Measurements from ENCODE around the gene FLAD1. TPM values are rescaled to one million over a fixed set of nuclear protein-coding genes. Genes with fewer than 3 reads are reported as not detected.

Gene FLAD1
- total RNA-seq, 2 donors from 2014 or later, result 18.3 to 21.6 TPM

DNA sequence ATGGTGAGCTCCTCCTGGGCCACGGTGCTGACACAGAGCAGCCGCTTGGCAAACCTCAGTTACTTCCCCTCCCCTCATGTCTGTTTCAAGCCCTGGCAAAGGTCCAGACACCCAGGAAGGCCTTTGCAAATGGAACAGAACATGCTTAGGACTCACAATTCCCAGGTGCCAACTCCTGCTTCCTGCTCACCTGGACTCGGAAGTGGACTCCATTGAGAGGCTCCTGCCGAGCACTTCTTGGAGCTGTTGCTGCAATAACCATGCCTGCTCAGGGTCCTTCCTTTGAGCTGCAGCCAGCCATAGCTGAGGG lies 39.7 kb downstream of the FLAD1 start:
- no peak for DNase-seq (ENCODE audit: low spot score)
- intact Hi-C loops (cut with DNase I), result loop anchor here in 1 of 2 donors (2.0 kb wide), 1 partner anchor 20 kb away; no protein-coding TSS in a partner anchor

DNA sequence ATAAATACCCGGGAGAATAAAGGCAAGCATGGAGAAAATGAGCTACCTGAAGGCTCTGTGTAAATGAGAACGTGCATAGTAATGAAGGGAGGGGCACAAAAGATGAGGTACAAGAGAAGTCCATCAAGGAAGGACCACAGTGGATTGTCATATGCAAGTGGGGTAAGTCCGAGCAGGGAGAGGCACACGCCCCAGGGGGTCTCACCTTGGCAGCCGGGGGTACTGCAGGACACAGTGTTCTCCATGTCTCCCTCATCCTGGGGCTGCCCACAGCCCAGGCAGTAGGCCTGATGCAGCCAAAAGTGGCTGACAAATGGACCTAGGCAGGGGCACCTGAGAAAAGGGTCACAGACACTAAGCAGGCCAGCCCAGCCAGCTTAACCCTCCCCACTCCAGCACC lies 40.5 kb downstream of the FLAD1 start:
- DNase-seq (ENCODE audit: low spot score), result no peak
- intact Hi-C loops (cut with DNase I), result loop anchor here in 1 of 2 donors (2.0 kb wide), 1 partner anchor 19 kb away; no protein-coding TSS in a partner anchor

DNA sequence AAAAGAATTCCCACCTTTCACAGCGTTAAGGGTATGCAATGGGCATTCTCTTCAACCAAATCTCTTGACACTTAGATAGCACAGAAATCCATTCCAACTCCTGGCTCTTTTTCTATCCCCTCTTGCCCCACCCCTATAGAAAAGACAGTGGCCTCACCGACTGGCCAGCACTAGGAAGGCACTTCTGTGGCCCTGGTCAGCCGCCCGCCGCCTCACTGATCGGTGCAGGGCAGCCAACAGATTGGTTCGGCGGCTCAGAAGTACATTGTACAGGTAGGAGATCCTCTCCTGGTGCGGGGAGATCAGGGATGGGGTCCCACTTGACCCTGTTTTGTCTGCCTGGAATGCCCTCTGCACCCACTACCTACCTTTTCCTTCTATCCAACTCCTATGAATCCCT lies 41.2 kb downstream of the FLAD1 start:
- intact Hi-C loops (cut with DNase I), result no loop called here
- no peak for DNase-seq (ENCODE audit: low spot score)

DNA sequence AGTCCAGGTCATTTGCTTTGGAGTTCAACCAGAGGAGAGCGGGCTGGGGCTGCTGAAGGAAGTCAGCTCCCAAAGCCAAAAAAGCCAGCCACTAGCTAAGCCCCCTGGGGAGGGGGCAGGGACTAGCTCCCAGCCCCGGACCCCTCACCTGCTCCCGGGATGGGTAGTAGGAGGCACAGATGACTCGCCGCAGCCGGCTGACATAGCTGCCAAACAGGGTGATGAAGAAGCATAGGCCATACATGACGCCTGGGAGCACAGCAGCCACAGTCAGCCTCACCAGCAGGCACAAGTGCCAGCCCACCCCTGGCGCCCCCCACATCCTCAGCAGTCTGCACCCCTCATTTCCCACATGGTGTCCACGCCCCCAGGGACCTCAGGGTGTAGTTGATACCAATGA lies 43.0 kb downstream of the FLAD1 start:
- intact Hi-C loops (cut with DNase I), result no loop called here

DNA sequence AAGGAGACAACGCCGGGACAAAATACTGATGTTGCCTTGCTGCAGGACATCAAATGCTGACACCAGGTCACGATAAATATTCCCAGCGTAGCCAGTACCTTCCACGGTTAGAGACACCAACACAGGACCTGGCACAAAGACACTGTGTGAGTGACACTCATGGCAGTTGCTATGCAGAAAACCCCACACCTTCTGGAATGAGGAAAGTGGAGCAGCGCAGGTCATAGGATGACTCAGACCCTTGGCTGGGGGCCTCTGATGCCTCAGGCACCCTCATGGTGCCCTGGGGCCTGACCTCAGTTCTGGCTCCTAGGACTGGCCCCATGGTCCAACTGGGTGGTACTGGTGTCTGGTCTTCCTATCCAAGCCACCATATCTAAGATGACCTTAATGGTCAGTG lies 43.4 kb downstream of the FLAD1 start:
- intact Hi-C loops (cut with DNase I), result no loop called here
- DNase-seq (ENCODE audit: low spot score), result no peak

More for the DNA sequence above, 43.0 kb downstream of the FLAD1 start:
- no peak for DNase-seq (ENCODE audit: low spot score)

DNA sequence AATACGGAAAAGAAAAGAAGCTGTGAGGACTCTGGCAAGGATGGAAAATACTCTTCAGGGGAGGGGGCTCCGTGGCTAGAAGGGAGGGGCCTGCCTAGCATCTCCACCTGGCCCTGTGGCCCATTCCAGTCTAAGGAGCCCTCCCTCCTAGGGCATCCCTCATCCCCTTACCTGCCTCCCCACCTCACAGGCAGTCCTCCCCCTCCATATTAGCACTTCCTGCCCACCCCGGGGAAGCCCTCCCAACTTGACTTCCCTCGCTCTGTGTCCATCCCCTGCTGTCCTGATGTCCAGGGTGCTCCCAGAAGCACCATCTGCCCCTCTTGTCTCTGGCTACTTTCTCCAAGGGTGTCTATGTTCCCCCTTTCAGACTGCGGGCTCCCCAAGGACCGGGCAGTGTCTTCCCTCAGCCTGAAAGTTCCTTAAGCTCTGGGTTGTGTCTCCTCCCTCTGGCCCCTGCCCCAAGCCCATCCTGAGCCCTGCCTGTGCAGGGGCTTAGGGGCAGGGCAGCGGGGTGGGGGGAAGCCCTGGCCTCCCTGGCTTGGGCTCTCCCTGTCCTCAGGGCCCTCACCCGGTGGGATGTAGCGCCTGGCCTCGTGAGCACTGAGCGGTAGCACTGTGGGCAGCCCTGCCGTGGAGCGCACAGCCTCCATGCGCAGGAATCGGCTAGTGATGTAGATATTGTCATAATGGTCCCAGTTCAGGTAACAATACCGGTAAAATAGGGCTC lies 46.5 kb downstream of the FLAD1 start:
- intact Hi-C loops (cut with DNase I), result no loop called here
- no peak for DNase-seq (ENCODE audit: low spot score)

DNA sequence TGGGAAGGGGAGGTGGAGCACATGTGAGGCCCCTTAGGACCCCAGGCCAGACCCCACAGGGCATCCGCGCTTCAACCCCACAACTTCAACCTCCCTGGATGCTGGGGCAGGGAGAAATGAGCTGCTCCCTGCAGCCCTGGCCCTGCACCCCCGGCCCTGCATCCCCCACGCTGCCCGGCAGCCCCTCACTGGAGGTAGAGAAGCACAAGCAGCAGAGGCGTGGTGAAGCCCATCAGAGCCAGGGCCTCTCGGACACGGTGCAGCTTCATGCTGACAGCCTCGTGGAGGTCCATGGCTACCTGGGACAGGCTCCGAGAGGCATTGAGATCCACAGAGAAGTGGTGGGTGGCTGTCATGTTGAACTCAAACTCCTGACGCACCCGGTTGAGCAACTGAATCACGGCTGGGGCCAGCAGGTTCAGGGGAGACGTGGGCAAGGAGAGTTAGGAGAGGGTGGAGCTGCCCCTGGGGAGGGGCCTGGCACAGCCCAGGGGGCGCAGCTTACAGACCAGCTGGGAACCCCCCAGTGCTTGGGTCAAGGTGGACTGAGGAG lies 47.2 kb downstream of the FLAD1 start:
- no peak for DNase-seq (ENCODE audit: low spot score)
- intact Hi-C loops (cut with DNase I), result no loop called here

DNA sequence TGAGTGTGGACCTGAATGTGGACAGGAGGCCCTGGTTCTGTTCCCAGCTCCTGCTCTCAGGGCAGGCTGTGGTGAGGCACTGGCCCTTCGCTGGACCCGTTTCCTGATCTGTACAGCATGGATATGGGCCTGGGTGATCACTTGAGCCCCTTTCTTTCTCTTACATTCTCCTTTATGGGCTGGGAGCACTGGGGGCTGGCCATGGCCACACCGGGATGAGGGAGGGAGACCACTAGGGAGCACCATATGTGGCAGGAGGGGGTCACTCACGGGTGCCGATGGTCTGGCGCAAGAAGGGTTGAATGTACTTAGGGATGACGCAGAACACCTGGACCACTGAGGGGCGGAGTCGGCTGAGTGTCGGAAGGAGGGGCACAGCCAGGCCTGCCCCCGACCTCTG lies 47.8 kb downstream of the FLAD1 start:
- intact Hi-C loops (cut with DNase I), result no loop called here
- no peak for DNase-seq (ENCODE audit: low spot score)

DNA sequence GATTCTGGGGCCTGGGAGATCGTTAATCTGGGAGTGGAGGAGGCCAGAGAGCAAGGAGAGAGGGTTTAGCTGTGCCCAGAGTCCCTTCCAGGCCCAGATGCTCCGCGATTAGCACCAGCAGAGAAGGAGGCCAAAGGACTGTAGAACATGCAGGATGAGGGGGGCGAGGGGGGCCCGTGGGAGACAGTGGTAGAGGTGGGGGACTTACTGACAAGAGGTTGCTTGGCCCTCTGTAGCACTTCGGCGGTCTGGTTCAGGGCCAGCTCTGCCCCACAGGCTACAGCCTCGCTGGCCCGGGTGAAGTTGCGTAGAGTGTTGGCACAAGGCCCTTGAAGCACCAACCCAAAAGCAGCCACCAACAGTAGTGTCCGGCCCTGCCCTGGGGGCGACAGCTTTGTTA lies 49.7 kb downstream of the FLAD1 start:
- DNase-seq (ENCODE audit: low spot score), result no peak
- intact Hi-C loops (cut with DNase I), result no loop called here

DNA sequence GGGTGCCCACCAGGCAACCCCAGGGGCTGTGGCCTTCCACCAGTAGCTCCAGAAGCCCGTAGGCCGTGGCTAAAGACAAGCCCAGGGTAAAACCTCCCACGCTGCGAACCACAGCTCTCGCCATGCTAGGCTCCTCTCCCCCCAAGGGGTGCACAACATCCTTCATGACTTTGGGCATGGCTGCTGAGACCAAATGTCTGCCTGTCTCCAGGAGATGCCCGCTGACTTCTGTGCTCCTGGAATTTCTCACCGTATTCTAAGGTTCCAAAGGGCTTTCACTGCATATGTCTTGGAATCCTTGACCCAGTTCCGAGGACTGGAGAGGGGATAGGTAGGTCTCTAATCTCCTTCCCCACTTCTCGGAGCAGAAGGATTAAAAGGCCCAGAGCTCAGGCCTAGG lies 50.4 kb downstream of the FLAD1 start, which contains the start of the genes DCST1 and DCST2:
Gene DCST1 (plus strand): TSS at position 301 of the 400 bp plus-strand sequence. CDS start 213 bp downstream, outside the sequence.
Gene DCST2 (minus strand): TSS at position 258 of the 400 bp plus-strand sequence. CDS start 80 bp downstream, at position 178.
- intact Hi-C loops (cut with DNase I), result no loop called here

DNA sequence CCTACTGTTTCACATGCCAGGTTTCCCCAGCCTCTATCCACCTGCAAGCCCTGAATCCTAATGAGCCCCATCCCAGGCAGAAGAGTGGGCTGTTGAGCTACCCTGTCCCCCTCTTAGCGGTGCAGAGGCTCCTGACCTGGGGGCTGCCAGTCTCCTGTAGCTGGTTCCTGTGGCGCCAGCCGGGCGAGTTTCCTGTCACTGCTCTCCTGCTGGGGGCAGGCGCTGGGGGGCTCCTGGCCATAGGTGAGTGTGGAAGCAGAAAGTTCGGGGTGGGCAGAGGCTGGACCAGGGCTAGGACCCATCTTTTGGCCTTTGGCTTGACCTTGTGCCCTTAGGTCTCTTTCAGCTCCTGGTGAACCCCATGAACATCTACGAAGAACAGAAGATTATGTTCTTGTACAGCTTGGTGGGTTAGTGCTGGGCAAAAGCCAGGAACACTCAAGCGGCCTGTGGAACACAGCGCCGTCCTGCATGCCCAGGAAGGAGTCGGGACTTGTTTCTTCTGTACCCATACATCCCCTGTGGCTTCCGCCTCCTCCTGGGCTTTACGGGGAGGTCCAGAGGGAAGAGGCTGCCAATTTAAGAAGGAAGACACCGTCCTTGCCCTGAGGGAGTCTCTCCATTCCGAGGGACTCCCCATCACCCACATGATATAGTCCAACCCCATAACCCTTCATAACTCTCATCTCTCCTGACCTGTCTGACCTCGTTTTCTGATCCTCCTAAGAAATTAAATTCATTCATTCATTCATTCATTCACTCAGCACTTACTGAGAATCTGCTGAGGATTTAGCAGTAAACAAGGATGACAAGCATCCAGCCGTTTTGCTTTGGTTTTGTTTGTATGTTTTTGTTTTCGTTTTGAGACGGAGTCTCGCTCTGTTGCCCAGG lies 51.4 kb downstream of the FLAD1 start:
- intact Hi-C loops (cut with DNase I), result no loop called here
- no peak for DNase-seq (ENCODE audit: low spot score)

More for the DNA sequence above, 50.4 kb downstream of the FLAD1 start, which contains the start of the genes DCST1 and DCST2:
- DNase-seq (ENCODE audit: low spot score), result no peak

DNA sequence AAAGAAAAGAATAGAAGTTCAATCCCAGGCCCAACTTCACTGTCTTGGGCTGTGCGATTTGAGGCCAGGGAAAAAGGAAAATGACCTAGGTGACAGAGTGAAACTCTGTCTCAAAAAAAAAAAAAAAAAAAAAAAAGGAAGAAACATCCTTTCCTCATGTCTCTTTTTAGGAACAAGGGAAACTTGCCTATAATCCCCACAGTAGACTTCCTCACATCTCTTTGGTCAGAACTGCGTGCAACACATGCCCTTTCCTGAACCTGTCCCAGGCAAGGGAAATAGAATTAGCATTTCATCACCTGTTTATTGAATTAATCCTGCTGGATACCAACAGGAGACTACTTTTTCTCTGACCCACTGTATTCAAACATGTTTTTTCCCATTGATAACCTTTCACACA lies 52.8 kb downstream of the FLAD1 start:
- DNase-seq (ENCODE audit: low spot score), result no peak
- intact Hi-C loops (cut with DNase I), result no loop called here

DNA sequence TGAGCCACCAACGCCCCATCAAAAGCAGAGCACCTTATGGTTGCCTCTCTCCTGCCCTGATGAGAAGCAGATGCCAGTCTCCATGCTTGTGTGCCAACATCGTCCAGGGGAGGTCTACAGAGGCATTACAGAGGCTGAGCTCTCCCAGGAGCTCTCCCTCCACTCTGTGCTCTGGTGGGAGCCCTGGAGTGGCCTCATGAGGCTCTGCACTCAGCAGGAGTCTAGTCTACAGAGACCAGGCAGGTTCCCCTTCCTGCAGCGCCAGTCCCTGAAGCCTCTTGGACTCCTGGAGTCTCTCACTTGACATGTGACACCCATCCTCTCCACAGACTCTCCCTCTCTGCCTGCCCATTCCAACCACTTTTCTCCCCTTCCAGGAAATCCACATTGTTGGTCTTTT lies 53.9 kb downstream of the FLAD1 start:
- intact Hi-C loops (cut with DNase I), result no loop called here
- no peak for DNase-seq (ENCODE audit: low spot score)

DNA sequence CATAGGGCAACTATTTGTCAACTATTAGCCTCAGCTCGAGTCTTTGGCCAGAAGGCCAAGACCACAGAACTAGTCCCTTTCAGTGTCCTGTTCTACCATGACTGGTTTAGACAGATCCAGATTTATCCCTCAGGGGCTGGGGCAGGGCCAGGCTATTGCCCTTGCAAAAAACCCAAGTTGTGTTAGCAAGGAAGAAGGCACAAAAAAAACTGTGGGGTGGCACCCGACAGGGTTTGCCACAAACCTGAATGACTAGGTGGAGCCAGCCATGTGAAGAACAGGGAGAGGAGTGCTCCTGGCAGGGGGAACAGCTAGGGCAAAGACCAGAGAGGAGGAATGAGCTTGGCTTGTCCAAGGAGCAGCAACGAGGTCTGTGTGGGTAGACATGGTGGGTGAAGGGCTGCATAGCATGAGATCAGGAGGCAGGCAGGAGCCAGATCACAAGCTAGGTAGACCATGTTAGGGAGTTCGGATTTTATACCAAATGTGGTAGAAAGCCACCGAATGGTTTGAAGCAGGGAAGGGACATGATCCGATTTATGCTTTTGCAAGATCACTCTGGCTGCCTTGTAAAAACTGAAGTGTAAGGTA lies 54.8 kb downstream of the FLAD1 start:
- no peak for DNase-seq (ENCODE audit: low spot score)
- intact Hi-C loops (cut with DNase I), result no loop called here

DNA sequence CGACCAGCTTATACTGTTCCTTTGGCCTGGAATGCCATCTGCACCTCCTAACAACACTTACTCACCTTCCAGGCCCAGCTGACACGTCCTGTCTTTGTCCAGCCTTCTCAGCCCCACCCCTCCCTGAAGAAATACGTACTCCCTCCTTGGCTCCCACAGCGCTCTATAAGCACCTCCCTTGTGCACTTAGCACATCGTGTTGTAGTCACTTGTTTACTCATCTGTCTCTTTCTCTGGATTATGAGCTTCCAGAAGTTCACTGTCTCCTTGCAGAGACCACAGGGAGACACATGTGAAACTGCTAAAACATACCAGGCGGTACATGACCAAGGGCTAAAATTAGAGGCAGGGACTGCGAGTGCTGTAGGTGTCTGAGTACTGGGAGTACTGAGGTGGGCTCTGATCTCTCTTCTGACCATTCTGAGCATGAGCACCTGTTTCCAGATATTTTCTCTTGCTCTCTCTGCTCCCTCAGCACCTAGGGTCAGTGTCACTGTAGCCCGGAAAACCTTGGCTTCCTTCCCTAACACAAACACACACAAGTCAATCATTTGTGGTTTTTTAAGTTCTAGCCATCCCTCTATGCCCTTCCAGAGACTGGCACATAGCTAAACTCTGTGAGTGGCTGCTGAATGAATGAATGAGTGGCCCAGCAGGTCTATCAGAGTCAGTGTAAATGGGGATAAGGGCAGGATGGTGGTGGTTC lies 55.6 kb downstream of the FLAD1 start:
- intact Hi-C loops (cut with DNase I), result no loop called here
- no peak for DNase-seq (ENCODE audit: low spot score)

DNA sequence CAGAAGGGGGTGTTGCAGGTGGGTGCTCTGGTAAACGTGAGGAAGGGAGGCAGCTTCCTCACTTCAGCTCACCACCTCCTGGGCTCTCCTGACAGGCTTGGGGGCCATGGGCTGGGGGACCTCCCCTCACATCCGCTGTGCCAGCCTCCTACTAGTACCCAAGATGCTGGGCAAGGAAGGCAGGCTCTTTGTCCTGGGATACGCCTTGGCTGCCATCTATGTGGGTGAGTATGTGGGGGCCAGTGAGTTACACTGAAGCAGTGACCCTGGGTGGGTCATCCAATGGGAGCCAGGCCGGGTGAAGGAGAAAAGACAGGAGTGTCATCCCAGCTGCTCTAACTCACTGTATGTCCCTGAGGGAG lies 56.1 kb downstream of the FLAD1 start:
- intact Hi-C loops (cut with DNase I), result no loop called here
- DNase-seq (ENCODE audit: low spot score), result no peak

DNA sequence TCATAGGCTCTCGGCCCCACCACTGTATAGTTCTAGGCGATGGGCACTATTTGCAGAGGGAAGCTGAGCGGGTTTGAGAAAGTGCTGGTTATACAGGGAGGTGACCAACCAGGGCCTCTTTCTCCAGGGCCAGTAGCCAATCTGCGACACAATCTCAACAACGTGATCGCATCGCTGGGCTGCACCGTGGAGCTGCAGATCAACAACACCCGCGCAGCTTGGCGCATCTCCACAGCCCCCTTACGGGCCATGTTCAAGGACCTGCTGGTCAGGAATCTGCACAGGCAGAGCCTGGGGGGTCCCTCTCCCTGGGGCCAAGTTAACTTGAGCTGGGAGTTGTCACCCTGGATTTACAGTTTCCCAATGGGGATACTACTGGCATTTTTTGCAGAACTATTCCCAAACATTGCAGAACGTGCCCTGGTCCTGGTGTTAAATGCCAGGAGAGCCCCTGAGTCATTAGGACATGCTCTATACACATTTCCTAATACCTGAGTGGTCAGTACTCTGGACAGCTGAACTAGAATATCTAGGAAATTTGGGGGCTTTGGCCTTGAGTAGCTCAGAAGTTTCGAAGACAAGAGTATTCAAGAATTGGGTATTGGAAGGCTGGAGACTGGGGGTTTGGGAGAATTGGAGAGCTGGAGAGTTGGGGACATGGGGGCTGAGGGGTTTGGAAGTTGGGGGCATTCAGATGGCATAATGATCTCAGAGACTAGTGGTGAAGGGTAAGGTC lies 57.4 kb downstream of the FLAD1 start:
- intact Hi-C loops (cut with DNase I), result no loop called here
- no peak for DNase-seq (ENCODE audit: low spot score)
